Tibial nerve (tissue), 4 donors: Measurements from ENCODE around the gene TBC1D2B.

Experiments used
- EP300 ChIP-seq, 2 donors: sonication (generic); formaldehyde crosslinking; IDR thresholded peaks; one replicate each; pipeline ENCODE4 v1.6.1; 2017; ENCODE audit warnings: antibody characterized with exemption in 2 of 2, mild to moderate bottlenecking in 1 of 2
- POLR2A ChIP-seq, 2 donors: fragments of 450-650 bp; IDR thresholded peaks; one replicate each; pipeline ENCODE4 v1.6.1; 2017; ENCODE audit warnings: antibody characterized with exemption in 2 of 2, mild to moderate bottlenecking in 2 of 2, moderate library complexity in 2 of 2
- TF ChIP-seq, protein P1 (sequence below), 5 experiments: fragments of 200-600 bp in 3 of 5; fragments of 450-650 bp in 2 of 5; sonication (generic) in 3 of 5; IDR thresholded peaks; one replicate each; pipeline ENCODE4 v1.5.1; 2016 to 2019; ENCODE audit warnings: antibody characterized with exemption in 5 of 5, mild to moderate bottlenecking in 3 of 5, moderate library complexity in 2 of 5

DNA sequence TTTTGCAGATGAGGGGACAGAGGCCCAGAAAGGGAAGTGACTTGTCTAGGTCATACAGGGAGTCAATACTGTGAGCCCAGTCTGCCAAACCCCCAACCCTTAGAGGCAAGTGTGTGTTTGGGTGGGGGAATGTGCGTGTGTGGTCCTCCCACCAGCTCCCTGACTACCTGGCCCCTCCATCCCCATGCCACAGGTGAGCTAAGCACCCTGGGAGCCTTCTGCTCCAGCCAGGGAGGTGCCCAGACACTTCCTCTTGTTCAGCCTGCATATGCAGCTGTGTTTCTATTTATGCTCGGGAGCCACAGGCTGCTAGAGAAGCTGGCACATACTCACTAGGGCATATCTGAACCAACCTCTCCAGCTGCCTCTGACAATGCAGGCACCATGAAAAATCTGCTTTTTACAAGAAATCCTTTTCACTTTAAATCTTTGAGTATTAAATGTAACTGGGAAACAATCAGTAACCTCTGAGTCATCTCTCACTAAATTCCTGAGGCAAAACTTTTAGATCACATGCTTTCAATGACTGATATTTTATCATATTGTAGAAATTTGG is 20.7 kb downstream of the TBC1D2B start:
- TF ChIP-seq, protein P1, sequence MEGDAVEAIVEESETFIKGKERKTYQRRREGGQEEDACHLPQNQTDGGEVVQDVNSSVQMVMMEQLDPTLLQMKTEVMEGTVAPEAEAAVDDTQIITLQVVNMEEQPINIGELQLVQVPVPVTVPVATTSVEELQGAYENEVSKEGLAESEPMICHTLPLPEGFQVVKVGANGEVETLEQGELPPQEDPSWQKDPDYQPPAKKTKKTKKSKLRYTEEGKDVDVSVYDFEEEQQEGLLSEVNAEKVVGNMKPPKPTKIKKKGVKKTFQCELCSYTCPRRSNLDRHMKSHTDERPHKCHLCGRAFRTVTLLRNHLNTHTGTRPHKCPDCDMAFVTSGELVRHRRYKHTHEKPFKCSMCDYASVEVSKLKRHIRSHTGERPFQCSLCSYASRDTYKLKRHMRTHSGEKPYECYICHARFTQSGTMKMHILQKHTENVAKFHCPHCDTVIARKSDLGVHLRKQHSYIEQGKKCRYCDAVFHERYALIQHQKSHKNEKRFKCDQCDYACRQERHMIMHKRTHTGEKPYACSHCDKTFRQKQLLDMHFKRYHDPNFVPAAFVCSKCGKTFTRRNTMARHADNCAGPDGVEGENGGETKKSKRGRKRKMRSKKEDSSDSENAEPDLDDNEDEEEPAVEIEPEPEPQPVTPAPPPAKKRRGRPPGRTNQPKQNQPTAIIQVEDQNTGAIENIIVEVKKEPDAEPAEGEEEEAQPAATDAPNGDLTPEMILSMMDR (IDR thresholded peaks at IDR 0.05), result no peak
- TF ChIP-seq POLR2A (IDR thresholded peaks at IDR 0.05) (no peak), EP300 (IDR thresholded peaks at IDR 0.05) (no peak)
